ENCODE results near the gene CPSF4L. TPM values are rescaled to one million over a fixed set of nuclear protein-coding genes. Genes with fewer than 3 reads are reported as not detected.
"Not testable (repeated sequence)": the region's sequence is repeated elsewhere in the genome, so short reads cannot be mapped to it uniquely, and the experiment has no call there.

The CPSF4L gene
- polyA plus RNA-seq, 1 donor, result 0.15 TPM

DNA sequence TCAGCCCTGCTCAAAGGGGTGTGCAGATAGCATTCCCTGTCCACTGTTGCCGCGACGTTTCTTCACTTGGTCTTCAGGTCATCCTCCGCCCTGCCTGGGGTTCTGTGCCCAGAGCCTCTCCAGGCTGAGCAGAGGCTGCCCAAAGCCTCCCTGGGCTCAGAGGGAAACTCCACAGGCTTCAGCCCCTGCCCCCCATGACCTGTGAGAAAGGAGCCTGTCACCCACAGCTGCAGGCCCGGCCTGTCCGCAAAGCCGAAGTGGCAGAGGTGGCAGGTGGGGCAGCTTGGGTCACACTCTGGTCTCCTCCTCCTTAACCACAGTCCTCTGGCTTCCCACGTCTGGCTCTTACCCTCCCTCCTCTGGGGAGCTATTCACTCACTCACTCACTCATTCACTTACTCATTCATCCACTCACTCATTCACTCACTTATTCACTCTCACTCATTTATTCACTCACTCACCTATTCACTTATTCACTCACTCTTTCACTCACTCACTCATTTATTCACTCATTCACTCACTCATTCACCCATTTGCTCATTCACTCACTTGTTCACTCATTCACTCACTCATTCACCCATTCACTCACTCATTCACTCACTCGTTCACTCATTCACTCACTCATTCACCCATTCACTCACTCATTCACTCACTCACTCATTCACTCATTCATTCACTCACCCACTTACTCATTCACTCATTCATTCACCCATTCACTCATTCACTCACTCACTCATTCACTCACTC lies 7.1 kb upstream of the CPSF4L start:
- DNase-seq, result no peak

DNA sequence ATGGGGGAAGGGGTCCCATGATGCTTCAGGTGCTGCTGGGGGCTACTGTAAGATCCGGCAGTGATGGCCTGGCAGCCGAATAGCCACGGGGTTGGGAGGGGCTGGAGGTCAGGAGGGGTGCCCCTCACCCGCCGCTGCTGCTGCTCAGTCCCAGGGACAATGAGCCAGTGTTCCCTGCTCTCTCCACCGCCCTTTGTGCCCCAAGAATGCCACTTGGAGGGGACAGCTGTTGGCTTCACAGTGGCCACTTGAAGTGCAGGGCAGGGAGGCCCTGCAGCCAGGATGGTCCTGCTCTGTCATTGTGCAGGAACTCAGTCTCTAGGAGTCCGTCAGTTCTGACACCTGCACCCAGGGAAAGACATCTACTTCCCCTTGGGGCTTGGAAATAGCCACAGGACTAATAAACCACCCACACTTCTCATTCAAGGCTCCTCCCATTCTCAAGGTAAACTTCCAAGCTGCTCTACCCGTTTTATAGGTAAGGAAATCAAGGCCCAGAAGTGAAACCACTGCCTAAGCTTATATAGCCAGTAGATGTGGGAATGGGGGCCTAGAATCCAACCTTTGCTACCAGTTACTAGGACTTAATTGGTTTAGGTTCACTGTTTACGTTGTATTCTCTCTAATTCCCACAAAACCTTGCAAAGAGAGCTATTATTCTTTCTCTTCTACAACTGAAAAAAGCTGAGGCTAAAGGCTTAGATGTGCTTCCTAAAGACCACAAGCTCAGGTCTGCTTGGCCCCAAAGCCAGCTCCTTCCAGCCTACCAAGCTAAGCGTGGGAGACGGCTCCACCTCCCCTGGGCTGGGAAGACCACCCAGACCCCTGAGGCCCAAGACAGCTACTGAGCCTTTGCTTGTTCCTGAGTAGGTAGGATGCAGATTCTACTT lies 6.2 kb upstream of the CPSF4L start:
- DNase-seq, result no peak

DNA sequence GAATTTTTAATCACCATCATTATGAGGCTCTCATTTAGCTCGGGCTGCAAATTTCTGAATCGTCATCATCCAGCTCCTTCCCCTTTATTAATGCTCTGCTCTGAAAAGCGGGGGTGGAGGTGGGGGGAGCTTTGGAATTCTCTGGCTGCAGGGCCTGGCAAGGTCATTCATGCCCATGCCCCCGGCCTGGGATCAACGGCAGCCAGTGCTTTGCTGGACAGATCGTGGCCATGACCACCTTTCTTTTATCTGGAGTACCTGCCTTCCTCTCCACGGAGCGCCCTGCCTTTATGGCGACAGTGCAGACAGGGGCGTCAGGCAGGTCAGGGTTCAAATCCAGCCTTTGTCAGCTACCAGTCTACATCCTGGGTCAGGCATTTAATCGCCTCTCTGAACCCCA lies 5.1 kb upstream of the CPSF4L start:
- DNase-seq, result no peak

DNA sequence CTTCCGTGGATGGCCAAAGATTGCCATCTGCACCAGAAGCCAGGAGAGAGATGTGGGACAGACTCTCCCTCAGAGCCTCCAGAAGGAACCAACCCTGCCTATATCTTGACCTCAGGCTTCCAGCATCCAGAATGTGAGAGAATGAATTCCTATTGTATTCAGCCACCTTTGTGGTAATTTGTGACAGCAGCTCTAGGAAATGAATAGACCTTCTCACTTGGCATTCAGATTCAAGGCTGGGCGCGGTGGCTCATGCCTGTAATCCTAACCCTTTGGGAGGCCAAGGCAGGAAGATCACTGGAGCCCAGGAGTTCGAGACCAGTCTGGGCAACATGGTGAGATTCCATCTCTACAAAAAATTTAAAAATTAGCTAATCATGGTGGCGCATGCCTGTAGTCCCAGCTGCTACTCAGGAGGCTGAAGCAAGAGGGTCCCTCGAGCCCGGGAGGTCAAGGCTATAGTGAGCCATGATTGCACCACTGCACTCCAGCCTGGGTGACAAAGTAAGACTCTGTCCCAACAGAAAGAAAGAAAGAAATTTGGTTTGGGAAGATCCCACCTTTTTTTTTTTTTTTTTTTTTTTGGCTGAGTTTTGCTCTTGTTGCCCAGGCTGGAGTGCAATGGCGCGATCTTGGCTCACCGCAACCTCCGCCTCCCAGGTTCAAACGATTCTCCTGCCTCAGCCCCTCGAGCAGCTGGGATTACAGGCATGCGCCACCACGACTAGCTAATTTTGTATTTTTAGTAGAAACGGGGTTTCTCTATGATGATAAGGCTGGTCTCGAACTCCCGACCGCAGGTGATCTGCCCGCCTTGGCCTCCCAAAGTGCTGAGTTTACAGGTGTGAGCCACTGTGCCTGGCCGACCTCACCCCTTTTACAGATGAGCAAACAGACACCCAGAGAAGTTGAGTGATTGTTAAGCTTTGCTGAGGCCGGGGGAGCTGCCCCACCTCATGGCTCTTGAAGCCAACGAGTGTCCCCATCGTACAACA lies 4.3 kb upstream of the CPSF4L start:
- DNase-seq, result no peak

DNA sequence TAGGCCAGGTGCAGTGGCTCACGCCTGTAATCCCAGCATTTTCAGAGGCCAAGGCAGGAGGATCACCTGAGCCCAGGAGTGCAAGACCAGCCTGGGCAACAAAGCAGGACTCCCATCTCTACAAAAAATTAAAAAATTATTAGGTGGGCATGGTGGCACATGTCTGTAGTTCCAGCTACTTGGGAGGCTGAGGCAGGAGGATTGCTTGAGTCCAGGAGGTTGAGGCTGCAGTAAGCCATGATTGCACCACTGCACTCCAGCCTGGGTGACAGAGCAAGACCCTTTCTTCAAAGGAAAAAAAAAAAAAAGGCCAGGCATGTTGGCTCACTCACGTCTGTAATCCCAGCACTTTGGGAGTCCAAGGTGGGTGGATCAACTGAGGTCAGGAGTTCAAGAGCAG lies 2.8 kb upstream of the CPSF4L start:
- DNase-seq, result not testable (repeated sequence)

DNA sequence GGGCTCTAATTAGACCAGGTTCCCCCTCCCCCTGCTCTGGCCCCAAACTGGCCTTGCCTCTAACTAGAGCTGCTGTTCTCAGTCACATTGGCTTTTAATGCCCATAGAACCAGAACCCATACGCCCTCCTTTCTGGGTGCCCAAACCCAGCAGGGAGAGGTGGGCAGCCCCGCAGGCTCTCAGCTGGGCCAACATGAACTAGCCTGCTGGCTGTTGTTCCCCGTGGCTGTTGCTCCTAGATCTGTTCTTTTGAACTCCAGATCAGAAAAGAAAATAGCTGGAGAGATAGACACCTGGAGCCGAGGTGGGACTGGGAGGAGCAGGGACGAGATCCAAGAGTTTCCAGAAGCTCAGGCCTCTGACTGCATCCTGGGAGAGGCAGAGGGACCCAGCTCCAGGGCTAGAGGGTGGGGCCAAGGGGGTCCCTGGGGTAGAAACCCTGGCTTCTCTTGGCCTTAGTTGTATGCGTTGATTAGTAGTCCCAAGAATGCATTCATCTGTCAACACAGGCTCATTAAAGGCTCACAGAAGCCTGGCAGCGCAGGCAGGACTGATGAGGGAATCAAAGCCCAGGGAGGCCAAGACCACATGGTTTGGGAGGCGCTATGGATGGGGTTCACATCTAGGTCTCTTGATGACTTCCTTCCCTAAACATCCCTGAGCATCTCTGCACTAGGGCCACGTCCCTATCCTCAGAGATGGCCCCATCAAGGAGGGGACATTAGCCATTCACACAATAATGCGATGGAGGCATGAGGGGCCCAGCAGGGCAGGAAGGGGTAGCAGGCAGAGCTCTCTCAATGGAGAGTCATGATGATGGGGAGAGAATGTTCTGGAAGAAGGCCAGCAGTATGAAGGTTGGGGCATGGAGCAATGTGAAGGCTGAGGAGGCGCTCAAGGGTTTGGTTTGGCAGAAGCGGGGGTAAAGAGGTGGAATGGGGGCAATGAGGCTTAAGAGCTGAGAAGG lies 1.3 kb upstream of the CPSF4L start:
- DNase-seq, result no peak

DNA sequence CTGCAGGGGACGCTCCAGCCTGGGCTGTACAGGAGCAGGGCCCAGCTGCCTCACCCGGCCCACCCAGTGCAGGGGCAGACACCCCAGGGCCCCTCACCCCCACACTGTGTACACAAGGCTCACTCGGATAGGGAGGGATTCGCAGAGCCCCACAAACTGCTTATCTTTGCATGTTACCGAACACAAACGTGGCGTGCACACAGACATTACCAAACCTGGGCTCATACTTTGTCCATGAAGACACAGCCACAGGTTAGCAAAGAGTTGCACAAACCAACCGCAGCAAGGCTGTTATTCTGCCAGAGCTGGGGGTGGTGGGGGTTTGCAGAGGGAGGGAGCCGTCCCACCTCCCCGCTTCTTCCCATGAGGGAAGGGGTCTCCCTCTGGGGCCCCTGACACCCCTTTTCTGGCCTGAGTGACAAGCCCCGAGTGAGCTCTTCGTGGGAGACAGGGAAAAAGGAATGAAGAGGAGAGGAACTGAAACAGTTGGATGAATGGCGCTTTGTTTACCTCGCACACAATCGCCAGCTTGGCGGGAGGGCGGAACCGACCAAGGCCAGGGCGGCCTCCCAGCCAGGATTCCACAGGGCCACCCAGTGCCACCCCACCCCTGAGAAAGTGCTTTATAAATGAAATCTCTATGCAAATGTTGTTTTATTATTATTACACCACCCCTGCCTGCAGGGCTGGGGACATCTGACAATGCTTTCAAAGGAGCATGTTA lies 434 bp upstream of the CPSF4L start:
- DNase-seq, result no peak

DNA sequence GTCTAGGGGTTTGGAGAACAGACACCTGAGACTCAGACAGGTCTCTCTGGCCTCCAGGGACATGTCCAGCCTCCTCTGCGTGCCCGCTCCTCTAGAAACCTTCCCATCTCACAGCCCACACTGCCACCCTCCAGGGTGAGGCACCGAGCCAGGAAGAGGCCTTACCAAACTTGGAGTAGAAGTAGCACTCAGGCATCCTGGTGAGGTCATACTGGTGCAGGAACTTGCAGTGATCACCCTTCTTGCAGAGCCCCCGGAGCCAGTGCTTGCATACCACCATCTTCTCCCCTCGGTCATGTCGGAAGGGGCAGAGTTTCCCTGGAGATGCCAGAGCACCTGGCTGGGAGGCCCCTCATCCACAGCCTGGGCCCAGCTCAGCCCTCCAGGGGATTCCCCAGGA lies 4.2 kb downstream of the CPSF4L start:
- DNase-seq, result no peak

DNA sequence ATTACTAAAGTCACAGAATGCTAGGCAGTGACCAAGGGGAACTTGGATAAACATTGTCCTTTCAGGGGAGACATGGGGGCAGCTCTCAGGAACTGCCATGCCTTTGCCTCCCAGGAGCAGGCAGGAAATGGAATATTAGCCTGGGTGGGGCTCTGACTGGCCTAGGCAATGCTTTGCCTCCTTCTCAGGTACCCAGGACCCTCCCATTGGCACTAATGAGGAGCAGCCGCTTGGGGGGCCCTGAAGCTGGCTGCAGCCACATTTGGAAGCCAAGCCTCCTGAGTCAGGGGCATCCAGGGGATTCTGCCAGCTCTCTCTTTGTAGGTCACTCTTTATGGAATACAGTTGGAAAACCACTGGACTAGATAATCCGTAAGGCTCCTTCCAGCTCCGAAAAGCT lies 5.5 kb downstream of the CPSF4L start:
- DNase-seq, result no peak

DNA sequence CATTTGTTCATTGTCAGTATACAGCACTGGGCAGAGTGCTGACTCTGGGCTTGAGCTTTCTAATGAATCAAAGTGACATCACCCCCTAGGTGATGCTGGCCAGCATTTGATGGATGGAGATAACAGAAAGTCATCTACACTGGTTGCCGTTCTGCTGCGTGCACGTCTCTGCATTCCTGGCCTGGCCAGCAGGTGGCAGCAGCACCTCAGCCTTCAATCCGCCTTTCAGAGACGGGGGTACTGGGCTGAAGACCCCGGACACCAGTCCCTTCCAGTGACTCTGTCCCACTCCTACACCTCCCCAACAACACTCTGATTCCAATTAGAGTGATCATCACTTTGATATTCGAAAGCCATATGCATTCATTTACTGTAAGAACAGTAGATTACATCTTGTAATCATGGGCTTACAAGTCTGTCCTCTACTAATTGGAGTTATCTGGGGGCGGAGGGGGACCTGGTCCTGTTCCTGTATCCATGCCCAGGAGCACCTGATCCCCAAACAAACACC lies 6.0 kb downstream of the CPSF4L start:
- DNase-seq, result no peak

DNA sequence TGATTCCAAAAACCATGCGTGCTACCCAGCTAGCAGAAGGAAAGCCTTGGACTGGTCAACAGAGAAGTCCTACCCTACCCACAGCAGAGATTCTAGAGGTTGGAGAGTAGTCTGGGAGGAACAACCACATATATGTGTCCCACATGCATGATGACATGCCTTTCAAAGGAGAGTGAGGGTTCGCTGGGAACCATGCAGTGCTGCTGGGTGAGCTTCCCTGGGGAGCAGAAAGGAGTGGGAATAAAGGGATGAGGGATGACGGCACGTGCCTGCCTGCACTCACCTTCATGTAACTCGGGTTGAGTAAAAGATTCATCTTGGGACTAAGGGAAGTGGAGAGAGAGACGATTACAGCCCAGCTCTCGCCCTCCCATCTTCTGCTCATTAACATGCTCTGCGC lies 9.8 kb downstream of the CPSF4L start:
- DNase-seq, result no peak

DNA sequence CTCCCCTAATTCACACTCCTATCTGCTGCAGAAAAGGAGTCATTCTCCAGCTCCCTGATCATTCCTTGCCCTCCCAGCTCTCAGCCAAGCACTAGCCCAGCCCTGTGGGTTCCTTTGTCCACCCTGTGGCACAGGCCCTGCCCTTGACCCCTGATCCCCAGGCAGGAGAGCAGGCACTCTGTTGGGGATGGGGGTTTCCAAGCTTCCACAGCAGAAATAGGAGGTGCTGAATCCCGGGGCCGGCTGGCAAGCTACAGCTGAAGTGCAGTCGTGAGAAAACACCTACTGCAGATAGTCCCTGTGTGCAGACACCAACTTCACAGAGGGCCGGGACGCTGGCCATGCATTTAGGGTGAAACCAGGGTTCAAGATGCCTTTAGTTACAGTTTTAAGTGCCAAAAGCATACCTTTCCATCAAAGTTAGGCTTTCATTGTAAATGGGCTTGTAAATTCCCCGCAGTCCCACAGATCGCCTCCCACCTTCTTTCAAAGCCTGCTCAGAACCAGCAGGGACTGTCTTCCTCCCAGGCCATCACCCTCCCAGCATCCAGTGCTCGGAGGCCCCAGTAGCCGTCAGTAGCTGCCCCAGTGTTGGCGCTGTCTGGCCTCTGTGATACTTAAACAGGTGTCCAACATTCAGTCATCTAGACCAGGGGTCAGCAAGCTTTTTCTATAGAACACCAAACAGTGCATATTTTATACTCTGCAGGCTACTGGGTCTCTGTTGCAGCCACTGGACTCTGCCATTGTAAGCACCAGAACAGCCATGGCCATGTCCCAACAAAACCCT lies 10.6 kb downstream of the CPSF4L start:
- DNase-seq, result no peak

DNA sequence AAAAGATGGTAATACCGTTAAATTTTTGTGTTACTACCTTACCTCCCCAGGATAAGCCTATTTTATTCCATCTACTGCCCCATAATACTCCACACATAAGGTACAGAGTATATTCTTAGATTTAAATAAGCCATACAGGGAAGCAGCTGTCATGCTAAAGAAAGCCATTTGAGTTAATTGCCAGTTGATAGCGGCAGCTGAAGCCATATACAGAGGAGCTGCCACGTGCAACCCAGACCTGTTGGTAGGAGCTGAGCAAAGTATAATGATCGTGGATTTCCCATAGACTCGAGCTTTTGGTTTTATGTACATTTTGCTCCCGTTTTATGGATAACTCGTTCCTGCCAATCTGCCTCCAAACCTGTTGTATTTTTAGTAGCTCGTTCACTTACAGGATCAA lies 12.0 kb downstream of the CPSF4L start:
- no peak for DNase-seq

DNA sequence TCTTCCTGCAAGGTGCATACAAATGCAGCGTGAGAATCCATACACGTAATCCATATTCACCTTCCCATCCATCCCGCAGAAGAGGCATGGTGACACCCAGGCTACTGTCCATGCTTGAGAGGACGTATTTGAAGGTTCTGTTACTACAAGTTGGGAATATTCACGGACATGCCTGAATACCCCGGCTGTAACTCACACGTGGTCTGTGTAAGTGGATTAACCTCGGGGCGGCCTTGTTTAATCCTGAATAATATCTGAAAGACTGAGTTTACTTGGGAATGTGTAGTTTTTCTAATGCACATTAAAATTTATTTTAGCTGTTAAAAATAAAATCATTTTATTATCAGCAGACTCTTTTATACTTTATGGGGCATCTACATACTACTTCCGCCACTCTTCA lies 13.1 kb downstream of the CPSF4L start:
- no peak for DNase-seq

DNA sequence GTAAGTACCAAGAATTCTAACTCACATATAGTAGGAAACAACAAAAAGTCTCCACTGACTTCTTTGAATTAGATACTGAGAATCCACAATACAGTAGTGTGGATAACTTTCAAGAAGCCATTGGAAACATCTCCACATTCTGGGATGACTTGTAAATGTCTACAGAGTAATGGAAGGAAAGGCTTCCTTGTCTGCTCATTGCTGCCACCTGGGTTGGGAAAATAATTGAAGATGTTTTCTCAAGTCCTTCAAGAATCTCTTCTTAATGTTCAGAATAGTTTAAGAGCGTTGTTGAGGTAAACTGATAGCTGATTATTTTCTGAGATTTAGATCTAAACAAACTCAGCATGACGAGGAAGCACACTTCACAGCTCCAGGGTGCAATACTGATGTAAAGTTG lies 14.0 kb downstream of the CPSF4L start:
- no peak for DNase-seq

DNA sequence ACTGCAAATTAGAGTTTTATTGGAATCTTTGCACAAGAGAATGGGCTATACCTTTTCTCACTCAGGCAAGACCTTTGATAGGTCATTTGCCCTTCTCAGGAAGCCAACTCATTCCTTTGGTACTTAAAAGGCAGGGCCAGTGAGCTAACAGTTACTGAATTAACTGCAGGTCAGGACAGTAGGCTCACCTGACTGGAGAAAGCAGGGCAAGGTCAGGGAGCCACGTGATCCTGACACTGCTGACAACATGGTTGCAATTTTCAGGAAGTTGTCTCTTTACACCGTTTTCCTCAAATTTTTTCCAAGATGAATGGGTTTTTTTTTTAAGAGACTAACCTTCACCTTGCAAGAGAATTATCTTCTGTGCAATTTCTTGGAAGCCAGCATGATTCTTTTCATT lies 21.1 kb downstream of the CPSF4L start:
- no peak for DNase-seq

DNA sequence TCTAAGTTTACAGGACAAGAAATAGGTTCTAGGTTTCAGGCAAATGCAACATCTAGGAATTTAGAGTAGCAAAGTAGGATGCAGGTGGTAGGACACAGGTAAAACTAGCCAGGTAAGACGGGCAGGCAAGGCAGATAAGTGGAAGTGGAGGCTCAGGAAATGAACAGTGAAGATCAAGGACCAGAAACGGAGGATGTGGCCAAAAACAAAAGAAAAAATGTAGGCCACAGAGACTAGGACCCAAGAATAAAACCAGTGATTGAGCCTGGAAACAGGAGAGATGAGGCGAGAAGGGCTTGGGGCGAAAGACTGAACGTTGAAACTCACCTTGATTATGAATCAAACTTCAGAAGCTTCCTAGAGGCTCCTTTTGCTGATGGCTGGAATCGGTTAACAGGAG lies 24.0 kb downstream of the CPSF4L start:
- DNase-seq, result no peak

DNA sequence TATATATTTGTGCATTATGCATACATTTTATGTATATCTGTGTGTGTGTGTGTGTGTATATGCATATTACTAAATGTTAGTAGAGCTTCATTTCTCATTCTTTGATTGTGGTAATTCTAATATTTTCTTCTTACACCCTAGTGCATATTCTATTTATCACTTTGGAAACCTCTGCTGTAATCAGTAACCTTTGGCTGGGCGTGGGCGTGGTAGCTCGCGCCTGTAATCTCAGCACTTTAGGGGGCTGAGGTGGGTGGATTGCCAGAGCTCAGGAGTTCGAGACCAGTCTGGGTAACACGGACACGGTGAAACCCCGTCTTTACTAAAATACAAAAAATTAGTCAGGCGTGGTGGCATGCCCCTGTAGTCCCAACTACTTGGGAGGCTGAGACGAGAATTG lies 26.9 kb downstream of the CPSF4L start:
- DNase-seq, result no peak
